HEK293 (cell line): ENCODE data around the gene AMIGO1.

Experiments used
- BCL6B ChIP-seq: fragments of 450-650 bp; formaldehyde crosslinking; IDR thresholded peaks from 2 replicates; pipeline ENCODE4 v1.5.1; 2017; ENCODE audit warnings: missing biosample characterization, missing genetic modification characterization
- KLF9 ChIP-seq: fragments of 450-650 bp; formaldehyde crosslinking; IDR thresholded peaks from 2 replicates; pipeline ENCODE4 v1.5.1; 2016; ENCODE audit warnings: missing biosample characterization, missing genetic modification characterization, low read depth
- MEIS1 ChIP-seq: sonication (generic); formaldehyde crosslinking; IDR thresholded peaks from 2 replicates; pipeline ENCODE4 v1.8.1; 2022; ENCODE audit warnings: missing genetic modification reagents, mild to moderate bottlenecking, borderline replicate concordance
- OSR2 ChIP-seq: fragments of 450-650 bp; formaldehyde crosslinking; IDR thresholded peaks from 2 replicates; pipeline ENCODE4 v1.5.1; 2016; ENCODE audit warnings: missing biosample characterization, missing genetic modification characterization
- REST ChIP-seq: fragments of 450-650 bp; formaldehyde crosslinking; IDR thresholded peaks from 2 replicates; pipeline ENCODE4 v1.5.1; 2016; ENCODE audit warnings: missing biosample characterization, missing genetic modification characterization
- SP3 ChIP-seq: fragments of 450-650 bp; formaldehyde crosslinking; IDR thresholded peaks from 2 replicates; pipeline ENCODE4 v1.5.1; 2016; ENCODE audit warnings: missing biosample characterization, missing genetic modification characterization
- YY1 ChIP-seq: fragments of 450-650 bp; formaldehyde crosslinking; IDR thresholded peaks from 2 replicates; pipeline ENCODE4 v1.5.1; 2018; ENCODE audit warnings: missing biosample characterization, missing genetic modification characterization
- ZNF510 ChIP-seq: fragments of 450-650 bp; formaldehyde crosslinking; IDR thresholded peaks from 2 replicates; pipeline ENCODE4 v1.5.1; 2018; ENCODE audit warnings: mild to moderate bottlenecking, missing genetic modification characterization, missing biosample characterization; ENCODE audit not compliant: insufficient replicate concordance
- ZNF558 ChIP-seq: fragments of 450-650 bp; formaldehyde crosslinking; IDR thresholded peaks from 2 replicates; pipeline ENCODE4 v1.5.1; 2016; ENCODE audit warnings: missing biosample characterization, missing genetic modification characterization
- ZNF580 ChIP-seq: fragments of 450-650 bp; formaldehyde crosslinking; IDR thresholded peaks from 2 replicates; pipeline ENCODE4 v1.5.1; 2016; ENCODE audit warnings: missing biosample characterization, missing genetic modification characterization
- ZSCAN30 ChIP-seq: fragments of 450-650 bp; IDR thresholded peaks from 2 replicates; pipeline ENCODE4 v1.5.1; 2018; ENCODE audit warnings: missing biosample characterization, mild to moderate bottlenecking, missing genetic modification characterization, moderate library complexity
- TF ChIP-seq, protein P1 (sequence below): fragments of 450-650 bp; formaldehyde crosslinking; conservative IDR thresholded peaks from 2 replicates; pipeline ENCODE4 v1.5.1; 2016; ENCODE audit warnings: low read depth, missing biosample characterization, missing genetic modification characterization
- TF ChIP-seq, protein P2 (sequence below): fragments of 450-650 bp; formaldehyde crosslinking; IDR thresholded peaks from 2 replicates; pipeline ENCODE4 v1.5.1; 2016; ENCODE audit warnings: missing biosample characterization, missing genetic modification characterization
- TF ChIP-seq, protein P3 (sequence below): fragments of 450-650 bp; formaldehyde crosslinking; IDR thresholded peaks from 2 replicates; pipeline ENCODE4 v1.5.1; 2017; ENCODE audit warnings: missing biosample characterization, mild to moderate bottlenecking, missing genetic modification characterization, moderate library complexity

The AMIGO1 gene

DNA sequence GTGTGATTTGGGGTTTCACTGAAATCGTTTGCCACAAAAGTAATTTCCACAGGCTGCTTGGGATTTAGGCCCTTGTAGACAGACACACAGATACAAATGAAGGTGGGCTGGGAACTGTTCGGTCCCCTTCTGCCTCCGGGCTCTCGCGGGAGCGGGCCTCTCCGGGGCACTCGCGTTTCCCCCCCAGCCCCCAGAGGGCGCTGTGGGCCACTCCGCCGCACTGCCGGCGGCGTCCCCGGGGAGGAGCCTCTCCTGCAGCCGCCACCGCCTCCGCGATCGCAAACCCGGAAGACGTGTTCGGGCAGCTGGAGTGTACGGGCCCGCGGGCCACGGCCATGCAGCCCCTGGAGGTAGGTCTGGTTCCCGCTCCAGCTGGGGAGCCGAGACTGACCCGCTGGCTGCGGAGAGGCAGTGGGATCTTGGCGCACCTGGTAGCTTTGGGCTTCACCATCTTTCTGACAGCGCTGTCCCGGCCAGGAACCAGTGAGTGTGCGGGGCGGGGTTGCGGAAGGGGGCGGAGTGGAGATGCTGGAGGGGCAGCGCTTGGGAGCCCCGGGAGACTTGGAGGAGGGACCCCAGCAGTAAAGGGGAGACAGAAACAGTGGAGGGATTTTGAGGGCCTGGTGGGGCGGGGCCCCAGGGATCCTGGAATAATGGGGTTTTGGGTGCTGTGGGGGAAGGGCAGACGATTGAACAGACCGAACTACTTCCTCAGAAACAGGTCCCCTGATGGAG is 15.6 kb downstream of the AMIGO1 start, which contains the start of gene CYB561D1 (continued):
- TF ChIP-seq REST (tag by site-specific recombination) = peak; percentile 61
- TF ChIP-seq ZNF580 (tag by site-specific recombination) = peak; percentile 63; the same call in 1 of the 2 replicates
- TF ChIP-seq BCL6B (tag by site-specific recombination) = no peak
- peak; percentile 96 for TF ChIP-seq SP3 (tag by site-specific recombination)
- TF ChIP-seq, protein P1, sequence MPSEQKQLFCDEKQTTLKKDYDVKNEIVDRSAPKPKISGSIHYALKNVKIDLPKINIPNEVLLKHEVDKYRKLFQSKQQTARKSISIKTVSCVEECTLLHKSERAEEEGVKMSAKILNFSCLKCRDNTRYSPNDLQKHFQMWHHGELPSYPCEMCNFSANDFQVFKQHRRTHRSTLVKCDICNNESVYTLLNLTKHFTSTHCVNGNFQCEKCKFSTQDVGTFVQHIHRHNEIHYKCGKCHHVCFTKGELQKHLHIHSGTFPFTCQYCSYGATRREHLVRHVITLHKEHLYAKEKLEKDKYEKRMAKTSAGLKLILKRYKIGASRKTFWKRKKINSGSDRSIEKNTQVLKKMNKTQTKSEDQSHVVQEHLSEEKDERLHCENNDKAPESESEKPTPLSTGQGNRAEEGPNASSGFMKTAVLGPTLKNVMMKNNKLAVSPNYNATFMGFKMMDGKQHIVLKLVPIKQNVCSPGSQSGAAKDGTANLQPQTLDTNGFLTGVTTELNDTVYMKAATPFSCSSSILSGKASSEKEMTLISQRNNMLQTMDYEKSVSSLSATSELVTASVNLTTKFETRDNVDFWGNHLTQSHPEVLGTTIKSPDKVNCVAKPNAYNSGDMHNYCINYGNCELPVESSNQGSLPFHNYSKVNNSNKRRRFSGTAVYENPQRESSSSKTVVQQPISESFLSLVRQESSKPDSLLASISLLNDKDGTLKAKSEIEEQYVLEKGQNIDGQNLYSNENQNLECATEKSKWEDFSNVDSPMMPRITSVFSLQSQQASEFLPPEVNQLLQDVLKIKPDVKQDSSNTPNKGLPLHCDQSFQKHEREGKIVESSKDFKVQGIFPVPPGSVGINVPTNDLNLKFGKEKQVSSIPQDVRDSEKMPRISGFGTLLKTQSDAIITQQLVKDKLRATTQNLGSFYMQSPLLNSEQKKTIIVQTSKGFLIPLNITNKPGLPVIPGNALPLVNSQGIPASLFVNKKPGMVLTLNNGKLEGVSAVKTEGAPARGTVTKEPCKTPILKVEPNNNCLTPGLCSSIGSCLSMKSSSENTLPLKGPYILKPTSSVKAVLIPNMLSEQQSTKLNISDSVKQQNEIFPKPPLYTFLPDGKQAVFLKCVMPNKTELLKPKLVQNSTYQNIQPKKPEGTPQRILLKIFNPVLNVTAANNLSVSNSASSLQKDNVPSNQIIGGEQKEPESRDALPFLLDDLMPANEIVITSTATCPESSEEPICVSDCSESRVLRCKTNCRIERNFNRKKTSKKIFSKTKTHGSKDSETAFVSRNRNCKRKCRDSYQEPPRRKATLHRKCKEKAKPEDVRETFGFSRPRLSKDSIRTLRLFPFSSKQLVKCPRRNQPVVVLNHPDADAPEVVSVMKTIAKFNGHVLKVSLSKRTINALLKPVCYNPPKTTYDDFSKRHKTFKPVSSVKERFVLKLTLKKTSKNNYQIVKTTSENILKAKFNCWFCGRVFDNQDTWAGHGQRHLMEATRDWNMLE = peak; percentile 37; the same call in 1 of the 2 replicates
- peak; percentile 89; the same call in 1 of the 2 replicates for TF ChIP-seq ZSCAN30 (tag by site-specific recombination)
- no peak for TF ChIP-seq ZNF510 (tag by site-specific recombination)
- peak; percentile 95 for TF ChIP-seq KLF9 (tag by site-specific recombination)
- TF ChIP-seq, protein P2, sequence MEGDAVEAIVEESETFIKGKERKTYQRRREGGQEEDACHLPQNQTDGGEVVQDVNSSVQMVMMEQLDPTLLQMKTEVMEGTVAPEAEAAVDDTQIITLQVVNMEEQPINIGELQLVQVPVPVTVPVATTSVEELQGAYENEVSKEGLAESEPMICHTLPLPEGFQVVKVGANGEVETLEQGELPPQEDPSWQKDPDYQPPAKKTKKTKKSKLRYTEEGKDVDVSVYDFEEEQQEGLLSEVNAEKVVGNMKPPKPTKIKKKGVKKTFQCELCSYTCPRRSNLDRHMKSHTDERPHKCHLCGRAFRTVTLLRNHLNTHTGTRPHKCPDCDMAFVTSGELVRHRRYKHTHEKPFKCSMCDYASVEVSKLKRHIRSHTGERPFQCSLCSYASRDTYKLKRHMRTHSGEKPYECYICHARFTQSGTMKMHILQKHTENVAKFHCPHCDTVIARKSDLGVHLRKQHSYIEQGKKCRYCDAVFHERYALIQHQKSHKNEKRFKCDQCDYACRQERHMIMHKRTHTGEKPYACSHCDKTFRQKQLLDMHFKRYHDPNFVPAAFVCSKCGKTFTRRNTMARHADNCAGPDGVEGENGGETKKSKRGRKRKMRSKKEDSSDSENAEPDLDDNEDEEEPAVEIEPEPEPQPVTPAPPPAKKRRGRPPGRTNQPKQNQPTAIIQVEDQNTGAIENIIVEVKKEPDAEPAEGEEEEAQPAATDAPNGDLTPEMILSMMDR (tag by site-specific recombination) = peak; percentile 97
- TF ChIP-seq MEIS1 (CRISPR knock-in tag) = no peak
- TF ChIP-seq OSR2 (tag by site-specific recombination) = peak; percentile 18; the same call in 1 of the 2 replicates
- TF ChIP-seq YY1 (tag by site-specific recombination) = peak; percentile 36
- TF ChIP-seq, protein P3, sequence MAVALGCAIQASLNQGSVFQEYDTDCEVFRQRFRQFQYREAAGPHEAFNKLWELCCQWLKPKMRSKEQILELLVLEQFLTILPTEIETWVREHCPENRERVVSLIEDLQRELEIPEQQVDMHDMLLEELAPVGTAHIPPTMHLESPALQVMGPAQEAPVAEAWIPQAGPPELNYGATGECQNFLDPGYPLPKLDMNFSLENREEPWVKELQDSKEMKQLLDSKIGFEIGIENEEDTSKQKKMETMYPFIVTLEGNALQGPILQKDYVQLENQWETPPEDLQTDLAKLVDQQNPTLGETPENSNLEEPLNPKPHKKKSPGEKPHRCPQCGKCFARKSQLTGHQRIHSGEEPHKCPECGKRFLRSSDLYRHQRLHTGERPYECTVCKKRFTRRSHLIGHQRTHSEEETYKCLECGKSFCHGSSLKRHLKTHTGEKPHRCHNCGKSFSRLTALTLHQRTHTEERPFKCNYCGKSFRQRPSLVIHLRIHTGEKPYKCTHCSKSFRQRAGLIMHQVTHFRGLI (tag by site-specific recombination) = no peak
- 0 out of 2 replicates have a peak, but pooled peaks have one; percentile 11 for TF ChIP-seq ZNF558 (tag by site-specific recombination)
